ENCODE data around the gene GSTM2. TPM values are rescaled to one million over a fixed set of nuclear protein-coding genes. Genes with fewer than 3 reads are reported as not detected.

GSTM2 gene
- total RNA-seq, 1 donor from 2014 or later, result 37.3 TPM

- no peak for TF ChIP-seq CTCF (IDR thresholded peaks at IDR 0.05)
- Histone ChIP-seq H3K36me3 (peaks cover 51% of the 10 kb centered on the region), H3K4me1 (peaks cover 3% of the 10 kb centered on the region), H3K4me3 (no peak overlapping the region), H3K27me3 (no peaks in the 10 kb centered on the region), H3K9me3 (no peaks in the 10 kb centered on the region), H3K27ac (no peak overlapping the region)
- no peak for ATAC-seq
- intact Hi-C loops (cut with DNase I), result loop anchor here (5.0 kb wide), 1 partner anchor 82 kb away; the partner anchor contains the start of gene GNAI3
- no peak for DNase-seq
These were observed 38.4 kb upstream of the GSTM2 start for GRCh38 chr1:109629372-109630030.

GRCh38 chr1:109630081-109630897, 37.6 kb upstream of the GSTM2 start:
- no peaks in the 10 kb centered on the region for H3K9me3 ChIP-seq
- no peak for DNase-seq
- H3K27ac ChIP-seq, result no peak overlapping the region
- H3K27me3 ChIP-seq, result no peaks in the 10 kb centered on the region
- intact Hi-C loops (cut with DNase I), result loop anchor here (5.0 kb wide), 1 partner anchor 83 kb away; the partner anchor contains the start of gene GNAI3
- peak; percentile 8 for ATAC-seq
- no peaks in the 10 kb centered on the region for H3K4me1 ChIP-seq
- H3K4me3 ChIP-seq, result no peak overlapping the region
- H3K36me3 ChIP-seq, result peaks cover 51% of the 10 kb centered on the region
- TF ChIP-seq CTCF (IDR thresholded peaks at IDR 0.05), result peak; percentile 37

GRCh38 chr1:109630898-109631512, 36.9 kb upstream of the GSTM2 start:
- no peak overlapping the region for H3K27ac ChIP-seq
- intact Hi-C loops (cut with DNase I), result loop anchor here (5.0 kb wide), 1 partner anchor 84 kb away; the partner anchor contains the start of gene GNAI3

GRCh38 chr1:109631513-109632505, 36.0 kb upstream of the GSTM2 start:
- DNase-seq (no peak), ATAC-seq (no peak)
- H3K9me3 ChIP-seq, result no peaks in the 10 kb centered on the region
- H3K27ac ChIP-seq, result no peak overlapping the region
- H3K4me1 ChIP-seq, result peaks cover 5% of the 10 kb centered on the region
- no peaks in the 10 kb centered on the region for H3K27me3 ChIP-seq
- H3K4me3 ChIP-seq, result no peak overlapping the region
- peaks cover 44% of the 10 kb centered on the region for H3K36me3 ChIP-seq
- no peak for TF ChIP-seq CTCF (IDR thresholded peaks at IDR 0.05)
- intact Hi-C loops (cut with DNase I), result loop anchor here (5.0 kb wide), 1 partner anchor 85 kb away; the partner anchor contains the start of gene GNAI3

More at GRCh38 chr1:109630898-109631512, 36.9 kb upstream of the GSTM2 start:
- Histone ChIP-seq H3K4me1 (no peaks in the 10 kb centered on the region), H3K27me3 (no peaks in the 10 kb centered on the region), H3K36me3 (peaks cover 51% of the 10 kb centered on the region), H3K4me3 (no peak overlapping the region), H3K9me3 (no peaks in the 10 kb centered on the region)
- DNase-seq (no peak), ATAC-seq (no peak)
- no peak for TF ChIP-seq CTCF (IDR thresholded peaks at IDR 0.05)

Data from upper lobe of right lung (tissue), 1 donor.